GM18858 (cell line): Measurements from ENCODE around the gene CNOT8.
A peak's percentile ranks its signal among the peaks of the same experiment; 100 is the strongest.
"Not testable (repeated sequence)": the region's sequence is repeated elsewhere in the genome, so short reads cannot be mapped to it uniquely, and the experiment has no call there.

Experiments used
- ATAC-seq: cut with Tn5 transposase; IDR thresholded peaks from one replicate; pipeline ENCODE4 v1.9.1; 2021; ENCODE audit not compliant: unreplicated experiment

The CNOT8 gene

DNA sequence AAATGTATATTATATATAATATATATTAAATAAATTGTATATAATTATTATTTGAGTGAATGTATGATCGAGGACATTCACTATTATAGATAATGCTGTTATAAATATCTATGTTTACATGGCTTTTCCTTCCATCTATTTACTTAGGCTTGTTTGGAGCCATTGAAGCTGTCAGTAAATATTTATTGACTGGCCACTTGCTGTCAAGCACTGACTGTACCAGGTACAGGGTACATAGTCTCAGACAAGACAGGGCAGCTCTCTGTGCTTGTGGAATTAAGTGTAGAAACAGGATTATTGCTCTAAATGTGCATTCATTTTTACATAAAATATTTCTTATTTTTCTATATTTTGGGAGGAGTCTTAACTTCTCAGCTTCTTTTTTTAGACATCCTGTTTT is 24.4 kb upstream of the CNOT8 start:
- ATAC-seq = no peak

DNA sequence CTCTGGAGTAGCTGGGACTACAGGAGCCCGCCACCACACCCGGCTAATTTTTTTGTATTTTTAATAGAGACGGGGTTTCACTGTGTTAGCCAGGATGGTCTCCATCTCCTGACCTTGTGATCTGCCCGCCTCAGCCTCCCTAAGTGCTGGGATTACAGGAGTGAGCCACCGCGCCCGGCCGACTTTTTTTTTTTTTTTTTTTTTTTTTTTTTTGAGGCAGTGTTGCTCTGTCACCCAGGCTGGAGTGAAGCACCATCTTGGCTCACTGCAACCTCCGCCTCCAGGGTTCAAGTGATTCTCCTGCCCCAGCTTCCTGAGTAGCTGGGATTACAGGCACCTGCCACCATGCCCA is 22.8 kb upstream of the CNOT8 start:
- ATAC-seq = not testable (repeated sequence)

DNA sequence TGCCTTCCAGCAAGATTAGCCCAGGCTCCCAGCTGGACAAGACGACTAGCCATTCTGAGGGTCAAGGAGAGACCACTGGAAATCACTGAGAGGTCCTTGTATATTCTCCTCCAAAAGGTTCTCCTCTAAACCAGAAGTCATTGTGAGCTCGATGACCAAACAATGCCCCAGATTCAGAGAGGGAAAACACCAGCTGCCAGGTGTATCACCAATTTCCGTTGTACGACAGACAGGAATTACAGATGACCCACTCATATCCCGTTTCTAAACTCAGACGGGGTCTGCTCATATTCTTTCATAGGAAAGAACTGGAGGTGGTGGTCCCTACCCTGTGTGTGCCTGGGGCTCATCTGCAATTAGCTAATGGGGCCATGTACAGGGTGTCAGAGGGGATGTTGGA is 22.2 kb upstream of the CNOT8 start:
- ATAC-seq = no peak

- ATAC-seq = no peak
Observed at GRCh38 chr5:154837009-154837901, 21.2 kb upstream of the CNOT8 start.

DNA sequence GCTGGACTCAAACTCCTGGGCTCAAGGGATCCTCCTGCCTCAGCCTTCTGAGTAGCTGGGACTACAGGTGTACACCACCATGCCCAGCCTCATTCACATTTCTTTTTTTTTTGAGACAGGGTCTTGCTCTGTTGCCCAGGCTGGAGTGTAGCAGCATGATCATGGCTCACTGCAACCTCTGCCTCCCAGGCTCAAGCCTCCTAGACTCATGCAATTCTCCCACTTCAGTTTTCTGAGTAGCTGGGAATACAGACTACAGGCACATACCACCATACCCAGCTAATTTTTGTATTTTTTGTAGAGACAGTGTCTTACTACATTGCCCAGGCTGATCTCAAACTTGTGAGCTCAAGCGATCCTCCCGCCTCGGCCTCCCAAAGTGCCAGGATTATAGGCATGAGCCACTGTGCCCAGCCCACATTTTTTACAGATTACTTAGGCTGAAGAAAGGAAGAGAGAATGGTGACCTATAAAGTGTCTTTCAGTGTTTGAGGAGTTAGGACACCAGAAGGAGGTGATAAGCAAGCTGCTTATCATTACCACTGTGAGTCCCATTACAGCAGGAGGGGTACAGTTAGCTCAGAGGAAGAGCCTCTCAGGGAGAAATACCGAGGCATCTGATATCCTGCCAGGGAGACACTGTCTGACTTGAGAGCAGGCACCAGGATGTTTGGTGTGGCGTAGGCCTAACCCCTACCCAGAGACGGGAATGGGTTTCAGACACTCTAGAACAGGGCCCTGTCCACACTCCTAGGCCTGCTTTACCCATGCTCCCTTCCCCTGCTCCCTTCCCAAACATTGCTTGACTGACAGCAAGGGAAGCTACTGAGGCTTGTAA is 17.8 kb upstream of the CNOT8 start:
- no peak for ATAC-seq

DNA sequence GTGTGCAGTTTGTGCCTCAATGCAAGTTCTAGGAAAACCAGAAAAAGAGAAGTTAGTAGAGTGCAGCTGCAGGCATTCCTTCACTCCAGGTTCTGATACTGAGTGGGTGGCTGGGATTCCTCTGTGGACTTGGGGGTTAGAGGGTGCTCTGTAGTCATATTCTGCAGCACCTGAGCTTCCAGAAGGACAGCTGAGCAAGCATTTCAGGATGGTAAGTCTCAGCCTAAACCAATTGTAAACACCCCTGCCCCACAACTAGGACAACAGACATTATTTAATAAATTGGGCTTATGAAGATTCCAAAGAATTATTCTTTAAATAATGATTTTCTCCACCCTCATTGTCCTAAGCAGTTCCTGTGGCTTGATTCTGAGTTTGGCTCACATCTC is 17.2 kb upstream of the CNOT8 start:
- ATAC-seq = no peak

DNA sequence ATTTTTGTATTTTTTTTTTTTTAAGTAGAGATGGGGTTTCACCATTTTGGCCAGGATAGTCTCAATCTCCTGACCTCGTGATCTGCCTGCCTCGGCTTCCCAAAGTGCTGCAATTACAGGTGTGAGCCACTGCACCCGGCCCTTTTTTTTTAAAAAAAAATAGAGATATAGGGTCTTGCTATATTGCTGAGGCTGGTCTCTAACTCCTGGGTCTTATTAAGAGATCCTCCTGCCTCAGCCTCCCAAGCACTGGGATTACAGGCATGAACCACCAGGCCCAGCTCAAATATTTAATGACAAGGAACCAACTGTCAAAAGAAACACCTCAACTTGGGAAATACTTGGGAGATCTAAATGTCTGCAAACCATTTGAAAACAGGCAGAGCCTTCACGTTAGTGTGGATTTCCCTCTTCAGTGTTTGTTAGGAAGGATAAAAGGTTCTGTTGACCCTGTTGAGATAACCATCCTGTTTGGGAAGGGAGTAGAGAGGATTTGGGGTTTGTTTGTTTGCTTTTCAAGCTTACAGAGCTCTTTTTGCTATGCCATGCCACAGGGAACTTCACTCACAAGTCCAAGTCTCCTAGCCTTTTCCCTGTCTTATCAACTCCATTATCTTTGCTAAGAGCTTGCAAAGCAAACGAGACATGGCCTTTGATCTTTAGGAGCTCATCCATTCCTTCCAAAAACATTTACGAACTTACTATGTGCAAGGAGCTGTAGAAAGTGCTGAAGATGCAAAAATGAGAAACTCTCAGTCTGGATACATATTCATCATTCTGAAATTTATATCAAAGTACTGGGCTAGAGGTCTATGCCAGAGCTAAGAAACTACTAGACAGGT is 15.5 kb upstream of the CNOT8 start:
- no peak for ATAC-seq

- no peak for ATAC-seq
Observed at GRCh38 chr5:154844809-154845208, 13.6 kb upstream of the CNOT8 start.

GRCh38 chr5:154849264-154849785 is 9.1 kb upstream of the CNOT8 start:
- no peak for ATAC-seq

DNA sequence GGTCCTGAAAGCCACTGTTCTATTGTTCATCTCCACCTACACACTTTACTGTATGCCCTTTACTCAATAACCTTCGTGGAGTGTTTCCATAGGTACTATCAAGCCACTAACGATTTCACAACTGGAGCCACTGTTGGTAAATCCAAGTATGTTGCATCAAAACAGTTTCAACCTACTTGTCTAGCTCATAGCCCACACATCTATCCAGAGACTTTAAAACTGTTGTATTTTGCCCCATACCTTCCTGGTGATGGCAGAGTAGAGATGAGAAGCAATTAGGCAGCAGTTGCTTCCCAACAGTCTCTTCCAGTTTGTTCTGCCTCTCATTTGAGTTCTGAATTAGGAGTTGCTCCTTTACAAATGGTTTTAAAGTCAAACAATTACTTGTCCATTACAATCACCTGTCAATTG is 8.6 kb upstream of the CNOT8 start:
- no peak for ATAC-seq

DNA sequence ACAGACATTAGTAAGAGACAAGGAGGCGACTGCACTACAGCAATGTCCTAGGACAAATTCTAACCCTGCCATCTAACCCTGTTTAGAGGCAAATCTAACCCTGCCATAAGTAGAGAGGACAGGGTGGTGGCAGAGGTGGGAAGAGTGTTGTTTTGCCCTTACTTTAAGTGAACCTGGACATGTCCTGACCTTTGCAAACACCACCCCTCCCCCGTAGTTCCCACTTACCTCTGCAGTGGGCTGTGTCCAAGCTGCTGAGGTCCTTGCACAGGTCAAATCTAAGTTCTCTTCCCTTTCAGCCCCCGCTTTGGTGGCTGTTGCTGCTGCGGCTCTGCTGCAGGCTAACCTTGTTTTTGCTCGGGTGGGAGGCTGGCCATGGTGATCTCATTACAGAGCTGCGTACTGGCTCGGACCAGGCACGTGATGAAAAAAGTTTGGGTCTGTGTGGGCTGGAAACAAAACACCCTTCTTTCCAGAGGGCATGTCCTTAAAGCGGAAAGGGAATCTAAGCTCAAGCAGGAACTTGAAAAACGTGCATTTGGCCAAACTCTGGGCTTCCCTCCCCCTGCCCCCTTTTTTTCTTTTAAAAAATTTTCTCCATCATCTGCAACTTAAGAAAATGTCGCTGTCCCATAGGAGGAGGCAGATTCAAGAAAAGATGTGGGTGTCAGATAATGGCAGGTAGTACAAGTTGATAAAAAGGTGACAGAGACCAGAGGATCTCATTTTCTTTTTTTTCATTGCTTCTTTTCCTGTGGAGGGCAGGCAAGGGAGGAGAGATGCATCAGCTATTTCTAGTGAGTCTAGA is 8.0 kb upstream of the CNOT8 start, which contains the start of gene FAXDC2:
TSS of gene FAXDC2 (minus strand) at position 349 of the 808 bp plus-strand sequence. CDS start 12,425 bp downstream, outside the sequence.
- no peak for ATAC-seq

DNA sequence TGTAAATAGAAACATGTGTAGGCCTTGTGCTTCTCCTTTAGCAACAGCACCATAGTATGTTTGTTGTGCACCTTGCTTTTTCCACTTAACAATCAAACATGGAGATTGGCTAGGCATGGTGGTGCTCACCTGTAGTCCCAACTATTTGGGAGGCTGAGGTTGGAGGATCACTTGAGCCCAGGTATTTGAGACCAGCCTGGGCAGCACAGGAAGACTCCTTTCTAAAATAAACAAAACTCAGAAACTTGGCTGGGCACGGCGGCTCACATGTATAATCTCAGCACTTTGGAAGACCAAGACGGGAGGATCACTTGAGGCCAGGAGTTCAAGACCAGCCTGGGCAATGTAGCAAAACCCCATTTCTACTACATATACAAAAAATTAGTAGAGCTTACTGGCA is 7.1 kb upstream of the CNOT8 start:
- no peak for ATAC-seq

- ATAC-seq = peak; percentile 44
Observed at GRCh38 chr5:154857530-154858296, 714 bp upstream of the CNOT8 start.

GRCh38 chr5:154858972-154859871 is 795 bp downstream of the CNOT8 start:
- ATAC-seq = no peak

- no peak for ATAC-seq
Observed at GRCh38 chr5:154860123-154860522, 1.7 kb downstream of the CNOT8 start.

DNA sequence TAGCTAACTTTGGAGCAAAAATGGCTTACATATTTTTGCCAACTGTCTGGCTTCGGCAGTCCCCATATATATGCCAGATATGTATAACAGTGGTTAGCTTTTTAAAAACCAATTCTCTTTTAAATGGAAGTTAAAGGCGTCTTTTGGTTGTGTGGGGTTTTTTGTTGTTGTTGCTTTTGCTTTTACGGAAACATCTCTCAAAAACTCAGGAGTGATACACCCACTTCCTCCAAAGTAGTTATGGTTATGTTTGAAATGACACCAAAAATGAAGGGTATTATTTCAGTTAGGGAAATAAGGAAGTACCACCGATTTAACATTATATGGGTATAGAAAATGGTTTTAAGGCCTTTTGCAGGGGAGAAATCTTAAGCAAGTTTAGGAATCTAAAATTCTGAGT is 2.3 kb downstream of the CNOT8 start:
- ATAC-seq = no peak

DNA sequence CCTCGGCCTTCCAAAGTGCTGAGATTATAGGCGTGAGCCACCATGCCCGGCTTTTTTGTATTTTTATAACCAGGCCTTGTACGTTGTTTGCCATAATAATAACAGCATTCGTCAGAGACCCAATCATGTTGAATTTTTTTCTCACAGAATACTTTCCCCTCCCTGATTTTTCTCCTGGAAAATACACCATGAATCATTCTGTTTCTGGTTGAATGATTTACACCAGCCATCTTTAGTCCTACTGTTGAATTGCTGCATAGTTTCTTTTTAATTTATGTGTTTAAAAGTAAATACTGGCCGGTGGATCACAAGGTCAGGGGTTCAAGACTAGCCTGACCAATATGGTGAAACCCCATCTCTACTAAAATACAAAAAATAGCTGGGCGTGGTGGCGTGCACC is 3.5 kb downstream of the CNOT8 start:
- no peak for ATAC-seq

DNA sequence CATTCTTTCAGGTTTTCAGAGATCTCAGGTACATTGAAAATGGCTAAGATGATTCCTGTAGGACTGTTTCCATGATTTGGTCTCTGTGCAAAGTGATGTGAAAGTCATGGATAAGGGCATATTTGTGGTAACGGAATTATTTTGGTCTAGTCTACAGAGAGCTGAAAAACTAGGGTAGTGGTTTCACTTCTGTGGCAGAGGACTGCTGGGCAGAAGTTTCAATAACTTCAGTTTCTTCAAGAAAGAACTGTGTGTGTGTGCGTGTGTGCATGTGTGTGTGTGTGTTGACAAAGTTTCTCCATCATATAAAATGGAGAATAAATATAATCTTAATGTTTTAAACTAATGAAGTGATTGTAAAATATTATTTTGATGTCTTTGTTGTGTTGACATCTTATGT is 4.3 kb downstream of the CNOT8 start:
- ATAC-seq = no peak
